Cardiac septum (tissue), 1 donor: ENCODE measurements around the gene CDK3. TPM values are rescaled to one million over a fixed set of nuclear protein-coding genes. Genes with fewer than 3 reads are reported as not detected.
"Not testable (repeated sequence)": the region's sequence is repeated elsewhere in the genome, so short reads cannot be mapped to it uniquely, and the experiment has no call there.

Experiments used
- DNase-seq: peaks from one replicate; pipeline ENCODE4 v3.0.0-alpha.2; 2020; ENCODE audit warnings: low spot score
- intact Hi-C: fragments of 100-400 bp; cut with DNase I; formaldehyde crosslinking; loops from one replicate; pipeline ENCODE4 v1.14.0; 2022
- long read RNA-seq: library from polyadenylated mRNA; unstranded; transcript quantifications from one replicate; pipeline ENCODE4 v2.0.0, GENCODE V29; 2021
- total RNA-seq: library from RNA; stranded (reverse); fragmentation: NEBNext Ultra II Directional; extraction: Animal tissue kit (Norgen Biotek cat#: 25700); gene quantifications from one replicate; pipeline ENCODE4 v1.2.1, GENCODE V29; 2021
- donor health status: DM: no; HTN: no; CAD: no.

CDK3 gene
- total RNA-seq = 2.7 TPM
- long read RNA-seq, partial matches to known transcripts = 0 of 1 reads
- long read RNA-seq, other reads (novel, unspliced or antisense) = 1 of 1 reads

GRCh38 chr17:76000755-76001521, at the start of gene CDK3:
Gene CDK3, plus strand, starts transcription at chr17:76000855. Its CDS starts 571 bp downstream, at chr17:76001426.
- intact Hi-C loops = no loop called here
- no peak for DNase-seq

- no peak for DNase-seq
- intact Hi-C loops = no loop called here
Observed at GRCh38 chr17:75950855-75951554, 49.6 kb upstream of the CDK3 start.

GRCh38 chr17:75959051-75959838, 41.4 kb upstream of the CDK3 start:
- intact Hi-C loops = no loop called here
- DNase-seq = no peak

GRCh38 chr17:75959839-75960511, 40.7 kb upstream of the CDK3 start:
- intact Hi-C loops = no loop called here
- no peak for DNase-seq

GRCh38 chr17:75965468-75965867, 35.2 kb upstream of the CDK3 start:
- intact Hi-C loops = no loop called here
- no peak for DNase-seq

- intact Hi-C loops = not testable (repeated sequence)
- DNase-seq = peak; percentile 81
Observed at GRCh38 chr17:75969044-75969443, 31.6 kb upstream of the CDK3 start.

- intact Hi-C loops = no loop called here
- DNase-seq = no peak
Observed at GRCh38 chr17:75970011-75970523, 30.6 kb upstream of the CDK3 start.

- intact Hi-C loops = no loop called here
Observed at GRCh38 chr17:75970626-75971025, 30.0 kb upstream of the CDK3 start.

GRCh38 chr17:75975187-75975586, 25.5 kb upstream of the CDK3 start:
- intact Hi-C loops, DNase-seq: not testable (repeated sequence)

More at GRCh38 chr17:75970626-75971025, 30.0 kb upstream of the CDK3 start:
- DNase-seq = no peak

GRCh38 chr17:75975757-75976174, 24.9 kb upstream of the CDK3 start:
- no peak for DNase-seq
- intact Hi-C loops = no loop called here

GRCh38 chr17:75976175-75976848, 24.3 kb upstream of the CDK3 start:
- intact Hi-C loops = no loop called here
- no peak for DNase-seq

- peak; percentile 99 for DNase-seq
- intact Hi-C loops = loop anchor here (2.0 kb wide), 1 partner anchor 38 kb away; the partner anchor contains the start of gene FBF1
Observed at GRCh38 chr17:75978938-75979704, 21.5 kb upstream of the CDK3 start, which contains the start of the genes ACOX1 and TEN1. Gene ACOX1, minus strand, starts transcription at chr17:75979166. Its CDS starts 93 bp downstream, at chr17:75979073. Gene TEN1, plus strand, starts transcription at chr17:75979240. Its CDS starts 6,953 bp downstream, at chr17:75986193.

GRCh38 chr17:75979705-75980187, 20.9 kb upstream of the CDK3 start:
- DNase-seq = no peak
- intact Hi-C loops = loop anchor here (2.0 kb wide), 1 partner anchor 39 kb away; the partner anchor contains the start of gene FBF1

- DNase-seq = no peak
- intact Hi-C loops = no loop called here
Observed at GRCh38 chr17:75980188-75981018, 20.3 kb upstream of the CDK3 start.

- no peak for DNase-seq
- intact Hi-C loops = no loop called here
Observed at GRCh38 chr17:75981019-75981615, 19.5 kb upstream of the CDK3 start.

- intact Hi-C loops = no loop called here
- no peak for DNase-seq
Observed at GRCh38 chr17:75983501-75984181, 17.0 kb upstream of the CDK3 start.
